Liver (tissue), 3 donors: ENCODE measurements around the gene ANKRD44.

Source experiments
- ATF3 ChIP-seq: IDR thresholded peaks from 2 replicates; pipeline ENCODE4 v1.6.1; 2016; ENCODE audit warnings: antibody characterized with exemption
- CTCF ChIP-seq: fragments of 150-350 bp; IDR thresholded peaks from 2 replicates; pipeline ENCODE4 v1.5.1; 2017; ENCODE audit warnings: improper control_type of control experiment, low read depth, low read length; ENCODE audit not compliant: missing input control
- FOXA1 ChIP-seq: IDR thresholded peaks from 2 replicates; pipeline ENCODE4 v1.6.1; 2016; ENCODE audit warnings: antibody characterized with exemption
- GABPA ChIP-seq, 2 donors: IDR thresholded peaks in 1 of 2; conservative IDR thresholded peaks in 1 of 2; 2 replicates each; pipeline ENCODE4 v1.6.1; 2016; ENCODE audit warnings: antibody characterized with exemption in 2 of 2, mild to moderate bottlenecking in 1 of 2, moderate library complexity in 1 of 2
- JUND ChIP-seq, 2 donors: IDR thresholded peaks; 2 replicates each; pipeline ENCODE4 v1.6.1; 2016; ENCODE audit warnings: antibody characterized with exemption in 2 of 2
- MAX ChIP-seq: IDR thresholded peaks from 2 replicates; pipeline ENCODE4 v1.6.1; 2016; ENCODE audit warnings: antibody characterized with exemption
- RAD21 ChIP-seq, 2 donors: IDR thresholded peaks; 2 replicates each; pipeline ENCODE4 v1.6.1; 2016; ENCODE audit warnings: antibody characterized with exemption in 2 of 2, mild to moderate bottlenecking in 2 of 2
- REST ChIP-seq: IDR thresholded peaks from 2 replicates; pipeline ENCODE4 v1.6.1; 2016; ENCODE audit warnings: antibody characterized with exemption, mild to moderate bottlenecking
- RXRA ChIP-seq, 2 donors: IDR thresholded peaks; 2 replicates each; pipeline ENCODE4 v1.6.1; 2017 to 2018; ENCODE audit warnings: antibody characterized with exemption in 2 of 2, mild to moderate bottlenecking in 1 of 2
- SP1 ChIP-seq: IDR thresholded peaks from 2 replicates; pipeline ENCODE4 v1.6.1; 2018; ENCODE audit warnings: antibody characterized with exemption, mild to moderate bottlenecking
- TAF1 ChIP-seq: conservative IDR thresholded peaks from 2 replicates; pipeline ENCODE4 v1.6.1; 2016; ENCODE audit warnings: antibody characterized with exemption, mild to moderate bottlenecking
- YY1 ChIP-seq: IDR thresholded peaks from 2 replicates; pipeline ENCODE4 v1.6.1; 2016; ENCODE audit warnings: antibody characterized with exemption, mild to moderate bottlenecking
- donor health status: healthy.
- donor health status: healthy.

- no peak for TF ChIP-seq CTCF
- TF ChIP-seq FOXA1, result no peak
- TF ChIP-seq ATF3, result no peak
- no peak for TF ChIP-seq REST
- no peak for TF ChIP-seq TAF1
- TF ChIP-seq RAD21 (IDR thresholded peaks at IDR 0.05), result no peak
- TF ChIP-seq JUND (IDR thresholded peaks at IDR 0.05), result no peak
- no peak for TF ChIP-seq RXRA (IDR thresholded peaks at IDR 0.05)
- no peak for TF ChIP-seq MAX
- no peak for TF ChIP-seq SP1
- no peak for TF ChIP-seq GABPA (IDR thresholded peaks at IDR 0.05 in 1 of 2, conservative IDR thresholded peaks at IDR 0.05 in 1 of 2)
- TF ChIP-seq YY1, result no peak
Measured at GRCh38 chr2:197240421-197241041, 70.0 kb downstream of the ANKRD44 start.
